WTC11 (cell line): ENCODE measurements around the gene FGF12. TPM values are rescaled to one million over a fixed set of nuclear protein-coding genes. Genes with fewer than 3 reads are reported as not detected.

Experiments
- ATAC-seq: fragments of 200-7000 bp; cut with Tn5 transposase; 2 replicates; pipeline ENCODE4 v1.10.0; 2021; ENCODE audit warnings: mild to moderate bottlenecking, moderate library complexity
- CTCF ChIA-PET: fragments of 300-600 bp; sonication (Branson Sonifier 250); formaldehyde crosslinking; loops from one replicate; lab custom pipeline; 2021; ENCODE audit warnings: antibody characterized with exemption; lab: Charles Lee
- POLR2A ChIA-PET: fragments of 350-600 bp; sonication (Branson Sonifier 250); formaldehyde crosslinking; loops from one replicate; lab custom pipeline; 2021; ENCODE audit warnings: antibody characterized with exemption; lab: Charles Lee
- DNase-seq: peaks from one replicate; pipeline ENCODE4 v3.0.0; 2021; ENCODE audit warnings: low spot score
- H3K27ac Mint-ChIP-seq: 2 replicates; pipeline ENCODE4 v1.8.0; 2021; ENCODE audit warnings: mixed read lengths
- H3K27me3 Mint-ChIP-seq: 2 replicates; pipeline ENCODE4 v1.8.0; 2021; ENCODE audit warnings: low read depth, mild to moderate bottlenecking, moderate library complexity, mixed read lengths
- H3K36me3 Mint-ChIP-seq: 2 replicates; pipeline ENCODE4 v1.8.0; 2021; ENCODE audit warnings: mixed read lengths
- H3K4me1 Mint-ChIP-seq: 2 replicates; pipeline ENCODE4 v1.8.0; 2022; ENCODE audit warnings: mixed read lengths
- H3K4me3 Mint-ChIP-seq: 2 replicates; pipeline ENCODE4 v1.8.0; 2021; ENCODE audit warnings: mild to moderate bottlenecking, moderate library complexity, mixed read lengths
- H3K9me3 Mint-ChIP-seq: 2 replicates; pipeline ENCODE4 v1.8.0; 2021; ENCODE audit warnings: mixed read lengths
- ATF2 ChIP-seq: sonication (generic); formaldehyde crosslinking; IDR thresholded peaks from 2 replicates; pipeline ENCODE4 v1.8.1; 2022; ENCODE audit warnings: low read depth, missing genetic modification reagents, borderline replicate concordance
- ATF3 ChIP-seq: sonication (generic); formaldehyde crosslinking; conservative IDR thresholded peaks from 2 replicates; pipeline ENCODE4 v1.8.1; 2022; ENCODE audit warnings: mild to moderate bottlenecking, missing genetic modification reagents
- CDX4 ChIP-seq: fragments of 250-450 bp; sonication (Bioruptor Pico); IDR thresholded peaks from 2 replicates; pipeline ENCODE4 v1.9.0; 2021; ENCODE audit warnings: moderate library complexity, mild to moderate bottlenecking, inconsistent platforms, borderline replicate concordance
- E2F4 ChIP-seq: sonication (generic); formaldehyde crosslinking; IDR thresholded peaks from 2 replicates; pipeline ENCODE4 v1.8.1; 2022; ENCODE audit warnings: low read depth, mild to moderate bottlenecking, moderate library complexity, missing genetic modification reagents, borderline replicate concordance
- ERG ChIP-seq: fragments of 250-450 bp; sonication (Bioruptor Pico); IDR thresholded peaks from 2 replicates; pipeline ENCODE4 v1.8.0; 2021; ENCODE audit warnings: mild to moderate bottlenecking
- ETV6 ChIP-seq: sonication (generic); formaldehyde crosslinking; IDR thresholded peaks from 2 replicates; pipeline ENCODE4 v1.8.1; 2022; ENCODE audit warnings: mild to moderate bottlenecking, missing genetic modification reagents
- FOXP1 ChIP-seq: sonication (generic); formaldehyde crosslinking; IDR thresholded peaks from 2 replicates; pipeline ENCODE4 v1.8.0; 2022; ENCODE audit warnings: missing genetic modification reagents, mild to moderate bottlenecking, moderate library complexity, borderline replicate concordance
- GTF2I ChIP-seq: fragments of 250-450 bp; sonication (Bioruptor Pico); conservative IDR thresholded peaks from 2 replicates; pipeline ENCODE4 v1.4.0; 2021; ENCODE audit warnings: mild to moderate bottlenecking
- JUN ChIP-seq: sonication (generic); formaldehyde crosslinking; IDR thresholded peaks from 2 replicates; pipeline ENCODE4 v1.8.0; 2023; ENCODE audit warnings: mild to moderate bottlenecking, missing genetic modification reagents
- KAT7 ChIP-seq: sonication (generic); formaldehyde crosslinking; IDR thresholded peaks from 2 replicates; pipeline ENCODE4 v1.8.1; 2023; ENCODE audit warnings: missing genetic modification reagents, mild to moderate bottlenecking, borderline replicate concordance
- MAX ChIP-seq: sonication (generic); formaldehyde crosslinking; IDR thresholded peaks from 2 replicates; pipeline ENCODE4 v1.8.0; 2022; ENCODE audit warnings: mild to moderate bottlenecking, missing genetic modification reagents
- NFATC4 ChIP-seq: fragments of 250-450 bp; sonication (Bioruptor Pico); IDR thresholded peaks from 2 replicates; pipeline ENCODE4 v1.9.0; 2021; ENCODE audit warnings: mild to moderate bottlenecking
- PREB ChIP-seq: sonication (generic); formaldehyde crosslinking; IDR thresholded peaks from 2 replicates; pipeline ENCODE4 v1.8.1; 2022; ENCODE audit warnings: mild to moderate bottlenecking, missing genetic modification reagents, moderate library complexity, borderline replicate concordance
- RELA ChIP-seq: sonication (generic); formaldehyde crosslinking; IDR thresholded peaks from 2 replicates; pipeline ENCODE4 v1.8.1; 2022; ENCODE audit warnings: missing genetic modification reagents, mild to moderate bottlenecking, borderline replicate concordance
- SMAD4 ChIP-seq: sonication (generic); formaldehyde crosslinking; IDR thresholded peaks from 2 replicates; pipeline ENCODE4 v1.8.0; 2022; ENCODE audit warnings: mild to moderate bottlenecking, missing genetic modification reagents
- SP1 ChIP-seq: sonication (generic); formaldehyde crosslinking; conservative IDR thresholded peaks from 2 replicates; pipeline ENCODE4 v1.8.1; 2022; ENCODE audit warnings: missing genetic modification reagents
- TEAD1 ChIP-seq: sonication (generic); formaldehyde crosslinking; IDR thresholded peaks from 2 replicates; pipeline ENCODE4 v1.8.0; 2022; ENCODE audit warnings: mild to moderate bottlenecking, missing genetic modification reagents
- ZNF121 ChIP-seq: sonication (generic); formaldehyde crosslinking; IDR thresholded peaks from 2 replicates; pipeline ENCODE4 v1.8.0; 2023; ENCODE audit warnings: missing genetic modification reagents
- ZNF263 ChIP-seq: sonication (generic); formaldehyde crosslinking; IDR thresholded peaks from 2 replicates; pipeline ENCODE4 v1.8.1; 2022; ENCODE audit warnings: low read depth, mild to moderate bottlenecking, moderate library complexity, missing genetic modification reagents
- ZNF317 ChIP-seq: sonication (generic); formaldehyde crosslinking; IDR thresholded peaks from 2 replicates; pipeline ENCODE4 v1.8.1; 2023; ENCODE audit warnings: low read depth, mild to moderate bottlenecking, moderate library complexity, missing genetic modification reagents, borderline replicate concordance
- ZNF532 ChIP-seq: fragments of 250-450 bp; sonication (Bioruptor Pico); IDR thresholded peaks from 2 replicates; pipeline ENCODE4 v1.9.0; 2021; ENCODE audit warnings: mild to moderate bottlenecking, borderline replicate concordance
- total RNA-seq: library from RNA; stranded (reverse); gene quantifications from 3 replicates; pipeline ENCODE4 v1.2.3, GENCODE V29; 2021

FGF12 gene
- total RNA-seq, 1 experiment from 2014 or later, result 13.5 TPM

- H3K4me1 Mint-ChIP-seq, result no peaks in the 10 kb centered on the region
- H3K4me3 Mint-ChIP-seq, result no peak overlapping the region
- ATAC-seq (no peak), DNase-seq (no peak)
- POLR2A ChIA-PET, result interaction anchor here (0.8 kb wide), 1 partner anchor 764 kb away, joined by 9 read pairs; no protein-coding TSS in a partner anchor
- no peak overlapping the region for H3K27ac Mint-ChIP-seq
- no peak for TF ChIP-seq ZNF317
- no peak for TF ChIP-seq FOXP1 (CRISPR knock-in tag)
- TF ChIP-seq ZNF121, result no peak
- no peak for TF ChIP-seq NFATC4 (CRISPR knock-in tag)
- TF ChIP-seq ATF2, result no peak
- TF ChIP-seq ERG, result no peak
- TF ChIP-seq ATF3 (CRISPR knock-in tag), result no peak
- TF ChIP-seq MAX, result no peak
- no peak for TF ChIP-seq CDX4 (CRISPR knock-in tag)
- no peak for TF ChIP-seq E2F4 (CRISPR knock-in tag)
- no peak for TF ChIP-seq TEAD1 (CRISPR knock-in tag)
- H3K9me3 Mint-ChIP-seq, result no peaks in the 10 kb centered on the region
- H3K27me3 Mint-ChIP-seq, result no peaks in the 10 kb centered on the region
- CTCF ChIA-PET, result no interaction called here
- H3K36me3 Mint-ChIP-seq, result no peaks in the 10 kb centered on the region
Observed at GRCh38 chr3:192253138-192253887, 474.0 kb downstream of the FGF12 start.

- H3K4me1 Mint-ChIP-seq, result no peaks in the 10 kb centered on the region
- TF ChIP-seq KAT7 (no peak), ZNF532 (CRISPR knock-in tag) (no peak), RELA (CRISPR knock-in tag) (no peak), ZNF263 (CRISPR knock-in tag) (no peak), CDX4 (CRISPR knock-in tag) (no peak), GTF2I (CRISPR knock-in tag) (no peak), PREB (CRISPR knock-in tag) (no peak), ETV6 (CRISPR knock-in tag) (no peak), TEAD1 (CRISPR knock-in tag) (no peak), SMAD4 (CRISPR knock-in tag) (no peak), JUN (no peak), SP1 (CRISPR knock-in tag) (no peak)
- TF ChIP-seq, all 79 proteins: peak for 0
- H3K27me3 Mint-ChIP-seq, result no peaks in the 10 kb centered on the region
- no peaks in the 10 kb centered on the region for H3K9me3 Mint-ChIP-seq
- CTCF ChIA-PET, result no interaction called here
- no peak for DNase-seq
- H3K4me3 Mint-ChIP-seq, result no peak overlapping the region
- H3K27ac Mint-ChIP-seq, result no peak overlapping the region
- ATAC-seq, result no peak
- POLR2A ChIA-PET, result no interaction called here
- no peaks in the 10 kb centered on the region for H3K36me3 Mint-ChIP-seq
Observed at GRCh38 chr3:192249516-192249915, 477.8 kb downstream of the FGF12 start.
